ENCODE data around the gene LTB. TPM values are rescaled to one million over a fixed set of nuclear protein-coding genes. Genes with fewer than 3 reads are reported as not detected.

Gene LTB
- total and polyA plus RNA-seq, 9 of the 15 experiments (the other 6 are each of a cell fraction or from before 2014, with no cell fraction given), result 0.07 to 0.51 TPM; not detected in 7

- no peak for TF ChIP-seq FUS (optimal IDR thresholded peaks at IDR 0.05; ENCODE audit: low read depth, low read length)
- TF ChIP-seq RB1 (IDR thresholded peaks at IDR 0.05; ENCODE audit: low read depth), result peak; percentile 95; the same call in 1 of the 2 replicates
- TF ChIP-seq NR2F6 (CRISPR knock-in tag; IDR thresholded peaks at IDR 0.05), result peak; percentile 91
- peak in 1 of 2 experiments; percentile 41; a peak in 3 of 4 replicates for TF ChIP-seq SRF (CRISPR knock-in tag; IDR thresholded peaks at IDR 0.05)
- no peak for TF ChIP-seq MED1 (CRISPR knock-in tag; IDR thresholded peaks at IDR 0.05; ENCODE audit: borderline replicate concordance)
- peak; percentile 97 for TF ChIP-seq TBP (optimal IDR thresholded peaks at IDR 0.05; ENCODE audit: low read depth, low read length)
- peak; percentile 43 for TF ChIP-seq SOX6 (IDR thresholded peaks at IDR 0.05)
- TF ChIP-seq ZNF316 (IDR thresholded peaks at IDR 0.05), result peak; percentile 73
- 0 out of 2 replicates have a peak, but pooled peaks have one; percentile 32 for TF ChIP-seq ZNF79 (CRISPR knock-in tag; IDR thresholded peaks at IDR 0.05; ENCODE audit: low read depth)
- TF ChIP-seq NFIX (CRISPR knock-in tag; IDR thresholded peaks at IDR 0.05; ENCODE audit: low read depth), result no peak
- peak; percentile 52; the same call in 1 of the 2 replicates for TF ChIP-seq FOXM1 (IDR thresholded peaks at IDR 0.05; ENCODE audit: low read depth)
- peak; percentile 96 for TF ChIP-seq FOXM1 (CRISPR knock-in tag; IDR thresholded peaks at IDR 0.05; ENCODE audit: low read depth)
- peak; percentile 2; the same call in 1 of the 2 replicates for TF ChIP-seq TFE3 (CRISPR knock-in tag; IDR thresholded peaks at IDR 0.05)
- TF ChIP-seq MCM3 (IDR thresholded peaks at IDR 0.05), result no peak
- no peak; the same call in 1 of the 2 replicates for TF ChIP-seq NCOA6 (IDR thresholded peaks at IDR 0.05)
- TF ChIP-seq FOXA1 (IDR thresholded peaks at IDR 0.05; ENCODE audit: borderline replicate concordance), result no peak
- TF ChIP-seq ARHGAP35 (IDR thresholded peaks at IDR 0.05; ENCODE audit: partially characterized antibody), result no peak
- TF ChIP-seq ZNF449 (CRISPR knock-in tag; IDR thresholded peaks at IDR 0.05), result 0 out of 2 replicates have a peak, but pooled peaks have one; percentile 27
- TF ChIP-seq NCOA4 (IDR thresholded peaks at IDR 0.05; ENCODE audit: partially characterized antibody), result peak; percentile 70
- peak; percentile 89 for TF ChIP-seq ZSCAN29 (IDR thresholded peaks at IDR 0.05)
- no peak for TF ChIP-seq PBX2 (CRISPR knock-in tag; IDR thresholded peaks at IDR 0.05; ENCODE audit: low read depth)
- TF ChIP-seq PBX2 (tag; conservative IDR thresholded peaks at IDR 0.05; ENCODE audit: low read depth), result no peak
- 0 out of 2 replicates have a peak, but pooled peaks have one; percentile 52 for TF ChIP-seq CC2D1A (IDR thresholded peaks at IDR 0.05)
- peak; percentile 86 for TF ChIP-seq ZNF589 (CRISPR knock-in tag; IDR thresholded peaks at IDR 0.05; ENCODE audit: low read depth)
Observed at GRCh38 chr6:31541658-31542521, 40.3 kb downstream of the LTB start, which contains the start of gene DDX39B (continued).

Data from K562 (cell line).